GM19468 (cell line): ENCODE data around the gene PPP1R13L.
"Not testable (repeated sequence)": the region's sequence is repeated elsewhere in the genome, so short reads cannot be mapped to it uniquely, and the experiment has no call there.

Source experiments
- ATAC-seq: cut with Tn5 transposase; IDR thresholded peaks from one replicate; pipeline ENCODE4 v1.9.1; 2021; ENCODE audit warnings: mild to moderate bottlenecking, moderate library complexity, moderate number of reproducible peaks; ENCODE audit not compliant: unreplicated experiment; ENCODE audit errors: extremely low read depth

Gene PPP1R13L

GRCh38 chr19:45437328-45437727 lies 32.5 kb upstream of the PPP1R13L start:
- ATAC-seq, result no peak

GRCh38 chr19:45432543-45432942 lies 27.7 kb upstream of the PPP1R13L start:
- not testable (repeated sequence) for ATAC-seq

DNA sequence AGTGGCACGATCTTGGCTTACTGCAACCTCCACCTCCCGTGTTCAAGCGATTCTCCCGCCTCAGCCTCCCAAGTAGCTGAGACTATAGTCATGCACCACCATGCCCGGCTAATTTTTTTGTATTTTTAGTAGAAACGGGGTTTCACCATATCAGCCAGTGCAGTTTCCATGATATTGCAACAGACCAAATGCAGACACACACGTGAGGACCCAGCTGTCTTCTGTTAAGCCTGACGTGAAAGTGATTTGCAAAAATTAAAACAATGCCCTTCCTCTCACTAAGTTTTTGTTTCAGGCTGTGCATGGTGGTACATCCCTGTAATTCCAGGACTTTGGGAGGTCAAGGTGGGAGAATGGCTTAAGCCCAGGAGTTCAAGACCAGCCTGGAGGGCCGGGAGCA lies 26.1 kb upstream of the PPP1R13L start:
- not testable (repeated sequence) for ATAC-seq

- not testable (repeated sequence) for ATAC-seq
Observed at GRCh38 chr19:45429896-45430295, 25.0 kb upstream of the PPP1R13L start.

DNA sequence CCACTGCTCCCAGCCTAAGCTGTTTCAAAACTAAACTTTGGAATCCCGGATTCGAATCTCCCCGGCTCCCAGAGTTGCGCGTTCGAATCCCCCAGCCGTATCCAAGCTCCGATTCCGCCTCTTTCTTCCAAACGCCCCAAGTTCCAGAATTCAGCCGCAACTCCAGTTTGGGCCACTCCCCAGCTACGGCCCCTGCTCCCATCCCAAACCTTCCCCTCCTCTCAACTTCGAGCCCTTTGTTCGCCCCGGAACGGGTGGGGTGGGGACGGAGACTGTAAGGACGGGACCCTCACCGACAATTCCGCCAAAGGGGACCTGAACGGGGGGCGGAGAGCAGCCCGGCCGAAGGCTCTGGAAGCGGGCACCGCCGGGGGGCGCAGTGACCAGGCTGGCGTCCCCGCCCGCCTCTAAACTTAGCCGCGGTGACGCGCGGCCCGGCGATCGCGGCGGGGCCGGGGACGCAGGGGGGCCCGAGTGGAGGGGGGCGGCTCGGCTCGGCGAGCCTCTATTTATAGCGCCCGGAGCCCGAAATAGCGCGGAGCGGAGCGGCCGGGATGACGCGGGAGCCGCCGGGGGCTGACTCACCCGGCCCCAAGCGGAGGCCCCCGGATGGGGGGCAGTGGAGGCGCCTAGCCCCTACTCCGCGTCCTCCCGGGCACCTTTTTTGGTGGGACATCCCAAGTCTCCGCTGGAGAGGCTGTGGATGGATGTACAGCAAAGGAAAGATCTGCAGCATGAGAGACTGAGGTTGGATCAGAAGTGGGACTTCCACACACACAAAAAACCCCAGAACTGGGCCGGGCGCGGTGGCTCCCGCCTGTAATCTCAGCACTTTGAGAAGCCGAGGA lies 23.7 kb upstream of the PPP1R13L start:
- no peak for ATAC-seq

DNA sequence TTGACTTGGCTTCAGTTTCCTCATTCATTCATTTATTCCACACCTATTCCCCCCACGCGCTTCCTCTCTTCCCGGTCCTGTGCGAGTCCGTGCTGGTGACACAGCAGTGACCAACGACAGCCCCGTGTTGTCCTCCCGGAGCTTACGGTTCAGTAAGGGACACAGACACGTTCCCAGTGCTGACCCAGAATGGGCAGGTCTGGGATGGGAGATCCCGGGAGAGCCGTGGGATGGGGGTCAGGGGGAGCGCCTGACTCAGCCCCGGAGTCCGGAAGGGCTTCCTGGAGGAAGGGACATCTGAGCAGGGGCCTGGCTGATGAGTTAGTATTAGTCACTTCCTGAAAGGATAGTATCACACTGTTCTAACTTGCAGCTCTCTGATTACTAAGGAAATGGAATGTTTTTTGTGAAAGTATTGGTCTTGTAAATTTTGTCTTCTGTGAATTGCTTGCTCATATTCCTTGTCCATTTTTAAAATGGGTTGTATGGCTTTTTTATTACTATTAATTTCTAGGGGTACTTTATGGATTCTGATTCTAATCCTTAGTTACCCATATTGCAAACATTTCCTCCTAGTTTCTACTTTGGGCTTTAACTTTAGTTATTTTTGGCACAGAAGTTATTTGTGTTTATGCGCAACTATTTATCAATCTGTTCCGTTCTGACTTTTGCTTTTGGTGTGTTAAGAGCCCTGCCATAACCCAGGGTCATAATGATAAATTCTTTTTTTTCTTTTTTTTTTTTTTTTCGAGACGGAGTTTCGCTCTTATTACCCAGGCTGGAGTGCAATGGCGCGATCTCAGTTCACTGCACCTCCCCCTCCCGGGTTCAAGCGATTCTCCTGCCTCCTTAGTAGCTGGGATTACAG lies 19.6 kb upstream of the PPP1R13L start:
- no peak for ATAC-seq

DNA sequence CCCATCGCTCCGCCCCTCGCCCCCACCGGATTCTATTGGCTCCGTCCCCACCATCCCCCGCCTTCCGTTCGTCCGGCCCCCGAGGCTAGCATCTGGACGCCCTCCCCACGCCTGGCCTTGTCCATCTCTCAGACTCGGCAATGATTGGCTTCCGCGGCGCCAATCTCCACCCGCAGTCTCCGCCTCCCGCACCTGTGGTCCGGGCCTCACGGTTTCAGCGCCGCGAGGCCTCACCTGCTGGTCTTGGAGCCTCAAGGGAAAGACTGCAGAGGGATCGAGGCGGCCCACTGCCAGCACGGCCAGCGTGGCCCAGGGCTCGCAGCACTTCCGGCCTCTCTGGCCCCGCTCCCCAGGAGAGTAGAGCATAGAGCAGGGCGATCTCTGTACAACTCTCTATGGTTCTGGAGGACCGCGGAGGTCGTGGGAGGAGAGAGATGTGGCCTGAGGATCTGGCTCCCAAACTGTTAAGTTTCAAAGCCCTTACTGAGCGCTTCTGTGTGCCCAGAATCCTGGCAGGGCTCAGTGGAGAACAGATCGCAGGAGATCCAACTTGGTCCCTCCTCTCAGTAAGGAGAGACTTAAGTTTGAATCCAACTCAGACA lies 18.8 kb upstream of the PPP1R13L start, which contains the start of gene ERCC1:
Gene ERCC1 (minus strand): TSS at position 329 of the 602 bp plus-strand sequence. CDS start 543 bp downstream, outside the sequence.
- peak; percentile 33 for ATAC-seq

- ATAC-seq, result no peak
Observed at GRCh38 chr19:45423033-45423588, 18.2 kb upstream of the PPP1R13L start.

GRCh38 chr19:45421947-45422498 lies 17.2 kb upstream of the PPP1R13L start:
- no peak for ATAC-seq

GRCh38 chr19:45420871-45421270 lies 16.0 kb upstream of the PPP1R13L start:
- ATAC-seq, result no peak

- ATAC-seq, result no peak
Observed at GRCh38 chr19:45420356-45420755, 15.5 kb upstream of the PPP1R13L start.

- ATAC-seq, result no peak
Observed at GRCh38 chr19:45419895-45420294, 15.0 kb upstream of the PPP1R13L start.

DNA sequence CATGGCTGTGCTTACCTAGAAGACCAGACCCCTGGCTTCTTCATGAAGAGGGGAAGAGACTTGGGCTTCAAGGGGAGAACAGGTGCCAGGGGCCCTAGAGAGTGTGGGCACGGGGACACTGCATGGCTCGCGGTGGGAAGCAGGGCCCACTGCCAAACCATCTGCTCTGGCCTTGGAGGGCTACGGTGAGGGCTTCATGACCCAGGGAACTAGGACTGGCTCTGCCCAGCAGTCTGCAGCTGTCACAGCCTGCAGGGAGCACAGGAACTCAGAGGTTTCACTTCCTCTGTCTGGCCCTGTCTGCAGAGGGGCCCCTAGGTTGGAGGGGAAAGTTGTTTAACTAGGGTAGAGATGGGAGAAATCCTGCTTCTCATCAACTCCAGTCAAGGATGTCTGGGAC lies 14.5 kb upstream of the PPP1R13L start:
- peak; percentile 40 for ATAC-seq

DNA sequence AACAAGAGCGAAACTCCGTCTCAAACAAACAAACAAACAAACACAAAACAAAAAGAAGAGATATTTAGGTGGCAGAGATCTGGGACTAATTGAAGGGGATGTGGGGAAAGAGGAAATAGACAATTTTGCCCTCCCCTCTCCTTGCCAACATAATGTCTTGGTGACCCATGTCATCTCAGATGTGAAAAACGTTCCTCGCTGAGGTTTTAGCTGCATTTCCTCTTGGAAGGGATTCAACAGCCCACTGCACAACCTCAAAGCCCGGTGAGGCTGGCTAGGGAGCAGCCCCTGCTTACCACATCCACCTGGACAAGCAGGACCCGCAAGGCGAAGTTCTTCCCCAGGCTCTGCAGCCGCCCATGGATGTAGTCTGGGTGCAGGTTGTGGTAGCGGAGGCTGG lies 13.9 kb upstream of the PPP1R13L start:
- no peak for ATAC-seq

DNA sequence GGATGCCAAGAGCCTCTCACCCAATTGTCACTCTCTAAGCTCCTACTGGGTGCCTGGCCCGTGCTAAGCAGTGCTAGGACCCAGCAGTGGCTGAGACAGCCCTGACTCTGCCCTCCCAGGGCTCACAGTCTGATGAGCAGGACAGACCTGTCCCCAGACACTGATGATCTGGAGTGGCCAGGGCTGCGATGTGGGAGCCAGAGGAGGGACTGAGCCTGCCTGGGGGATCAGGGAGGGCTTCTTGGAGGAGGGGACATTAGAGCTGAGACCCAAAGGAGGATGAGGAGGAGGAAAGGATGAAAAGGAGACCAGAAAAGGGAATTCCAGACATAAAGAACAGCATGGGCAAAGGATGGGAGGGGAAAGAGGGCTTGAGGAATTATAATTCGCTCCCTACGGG lies 12.3 kb upstream of the PPP1R13L start:
- ATAC-seq, result no peak

DNA sequence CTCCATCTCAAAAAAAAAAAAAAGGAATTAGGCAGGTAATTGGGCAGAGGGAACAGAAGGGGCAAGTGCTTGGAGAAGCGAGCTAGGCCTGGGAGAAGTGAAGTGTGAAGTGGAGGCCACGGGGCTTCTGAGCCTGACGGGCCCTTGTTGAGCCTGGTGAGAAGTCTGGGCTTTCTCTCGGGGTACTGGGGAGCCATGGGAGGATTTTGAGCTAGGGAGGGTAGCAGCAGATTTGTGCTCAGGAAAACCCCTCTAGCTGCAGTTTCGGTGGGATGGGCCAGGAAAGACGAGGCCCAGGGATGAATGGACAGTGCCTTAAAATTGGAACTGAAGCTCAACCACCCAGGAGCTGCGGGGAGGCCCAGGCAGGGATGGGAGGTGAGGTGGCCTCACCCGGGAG lies 9.6 kb upstream of the PPP1R13L start:
- no peak for ATAC-seq

DNA sequence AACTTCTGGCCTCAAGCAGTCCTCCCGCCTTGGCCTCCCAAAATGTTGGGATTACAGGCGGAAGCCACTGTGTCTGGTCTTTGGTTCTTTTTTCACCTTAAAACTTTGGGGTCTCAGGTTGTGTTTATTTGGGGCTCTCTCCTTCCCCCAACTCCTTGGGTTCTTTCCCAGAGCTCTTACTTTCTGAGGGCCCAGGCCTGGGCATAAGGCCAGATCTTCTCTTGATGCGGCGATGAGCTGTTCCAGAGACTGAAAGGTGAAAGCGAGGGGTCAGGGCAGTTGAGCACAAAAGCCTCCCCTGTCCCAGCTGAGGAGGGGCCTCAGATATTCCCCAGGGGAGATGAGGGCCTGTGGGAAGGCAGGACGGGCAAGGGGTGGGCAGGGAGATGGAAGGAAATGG lies 8.6 kb upstream of the PPP1R13L start:
- ATAC-seq, result no peak

DNA sequence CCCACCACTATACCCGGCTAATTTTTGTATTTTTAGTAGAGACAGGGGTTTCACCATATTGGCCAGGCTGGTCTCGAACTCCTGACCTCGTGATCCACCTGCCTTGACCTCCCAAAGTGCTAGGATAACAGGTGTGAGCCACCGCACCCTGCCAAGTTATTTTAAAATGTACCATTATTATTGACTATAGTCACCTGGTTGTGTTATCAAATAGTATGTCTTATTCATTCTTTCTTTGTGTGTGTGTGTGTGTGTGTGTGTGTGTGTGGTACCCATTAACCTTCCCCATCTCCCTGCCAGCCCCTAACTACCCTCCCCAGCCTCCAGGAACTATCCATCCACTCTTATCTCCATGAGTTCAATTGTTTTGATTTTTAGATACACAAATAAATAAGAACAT lies 5.5 kb upstream of the PPP1R13L start:
- ATAC-seq, result not testable (repeated sequence)

DNA sequence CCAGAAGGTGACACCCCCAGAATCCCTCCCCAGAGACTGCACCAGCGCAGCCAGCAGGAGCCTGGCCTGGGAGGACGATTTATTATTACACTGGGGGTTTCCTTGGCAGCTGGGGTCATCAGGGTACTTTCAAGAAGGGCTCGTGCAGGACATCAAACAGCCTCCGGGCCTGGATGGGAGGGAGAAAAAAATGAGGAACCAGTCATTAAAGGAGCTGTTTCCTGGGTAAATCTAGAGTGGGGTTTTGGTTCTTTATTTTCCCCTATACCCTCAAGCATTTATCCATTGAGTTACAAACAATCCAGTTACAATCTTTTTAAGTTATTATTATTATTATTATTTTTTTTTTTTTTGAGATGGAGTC lies 4.7 kb upstream of the PPP1R13L start:
- ATAC-seq, result no peak
